Left cardiac atrium (tissue), 4 donors: Measurements from ENCODE around the gene PEMT. TPM values are rescaled to one million over a fixed set of nuclear protein-coding genes. Genes with fewer than 3 reads are reported as not detected.
A peak's percentile ranks its signal among the peaks of the same experiment; 100 is the strongest.

ENCODE experiments used
- ATAC-seq, 2 donors: fragments of 200-7000 bp; cut with Tn5 transposase; one replicate each; pipeline ENCODE4 v1.9.1; 2020; ENCODE audit warnings: mild to moderate bottlenecking in 2 of 2, moderate library complexity in 2 of 2
- DNase-seq: peaks from one replicate; pipeline ENCODE4 v3.0.0-alpha.2; 2020
- intact Hi-C, 2 donors: fragments of 100-400 bp; cut with DNase I; formaldehyde crosslinking; loops; one replicate each; pipeline versions ENCODE4 v1.14.1 to v1.15.1; 2022 to 2023
- total RNA-seq, 2 donors: library from RNA; stranded (reverse); fragmentation: NEBNext Ultra II Directional; extraction: Animal tissue kit (Norgen Biotek cat#: 25700); gene quantifications; one replicate each; pipeline ENCODE4 v1.2.1, GENCODE V29; 2021
- donor health status: DM: no; HTN: yes; CAD: no.
- donor health status: DM: no; HTN: yes; CAD: no; lungs with severe emphysema.
- donor health status: DM: yes; HTN: yes; CAD: no.
- donor health status: Dilated cardiomyopathy.

The PEMT gene
- total RNA-seq, 2 donors from 2014 or later, result 28.1 to 36.5 TPM

- no peak for DNase-seq
- ATAC-seq, result no peak
- intact Hi-C loops, result no loop called here
Observed at GRCh38 chr17:17510456-17511292, 80.8 kb downstream of the PEMT start.

GRCh38 chr17:17509601-17510425 is 81.7 kb downstream of the PEMT start:
- ATAC-seq (no peak), DNase-seq (no peak)
- intact Hi-C loops, result no loop called here

- DNase-seq (no peak), ATAC-seq (no peak)
- intact Hi-C loops, result no loop called here
Observed at GRCh38 chr17:17508646-17509591, 82.6 kb downstream of the PEMT start.

GRCh38 chr17:17508019-17508535 is 83.4 kb downstream of the PEMT start:
- peak; percentile 20 for DNase-seq
- intact Hi-C loops, result no loop called here
- no peak for ATAC-seq

GRCh38 chr17:17507465-17508011 is 84.0 kb downstream of the PEMT start:
- intact Hi-C loops, result no loop called here
- DNase-seq (peak; percentile 17), ATAC-seq (no peak)

GRCh38 chr17:17506893-17507464 is 84.5 kb downstream of the PEMT start:
- intact Hi-C loops, result no loop called here
- DNase-seq (peak; percentile 82), ATAC-seq (peak; percentile 74 to 78)

GRCh38 chr17:17506181-17506741 is 85.2 kb downstream of the PEMT start:
- ATAC-seq, result peak; percentile 40 to 50
- intact Hi-C loops, result no loop called here
- DNase-seq, result peak; percentile 70

GRCh38 chr17:17505610-17506171 is 85.8 kb downstream of the PEMT start:
- no peak for ATAC-seq
- intact Hi-C loops, result no loop called here
- DNase-seq, result peak; percentile 24

- intact Hi-C loops, result no loop called here
- ATAC-seq, result no peak
- DNase-seq, result no peak
Observed at GRCh38 chr17:17505151-17505550, 86.4 kb downstream of the PEMT start.

GRCh38 chr17:17504341-17505140 is 87.0 kb downstream of the PEMT start:
- ATAC-seq (no peak), DNase-seq (no peak)
- intact Hi-C loops, result no loop called here

GRCh38 chr17:17503566-17504130 is 87.9 kb downstream of the PEMT start:
- ATAC-seq, result peak in 1 of 2 donors; percentile 30
- intact Hi-C loops, result no loop called here
- no peak for DNase-seq

- no peak for DNase-seq
- ATAC-seq, result no peak
- intact Hi-C loops, result no loop called here
Observed at GRCh38 chr17:17502741-17503565, 88.6 kb downstream of the PEMT start.

GRCh38 chr17:17500999-17501605 is 90.4 kb downstream of the PEMT start:
- intact Hi-C loops, result no loop called here
- DNase-seq (no peak), ATAC-seq (no peak)

GRCh38 chr17:17499402-17500145 is 91.9 kb downstream of the PEMT start:
- intact Hi-C loops, result loop anchor here (5.0 kb wide), 4 partner anchors 48 to 143 kb away; no protein-coding TSS in a partner anchor
- DNase-seq (no peak), ATAC-seq (no peak)
